Astrocyte (in vitro differentiated cells and primary cell): ENCODE results near the gene ATP5F1D. TPM values are rescaled to one million over a fixed set of nuclear protein-coding genes. Genes with fewer than 3 reads are reported as not detected.

Source experiments
- DNase-seq: peaks from one replicate; pipeline ENCODE4 v3.0.0-alpha.2; 2010; ENCODE audit warnings: low read depth
- FAIRE-seq: peaks from 2 replicates; lab custom pipeline; 2011; peaks lifted over from hg19 to GRCh38; lab: Jason Lieb, UNC
- H2AFZ ChIP-seq: 2 replicates; pipeline ENCODE4 v1.6.0; 2012; ENCODE audit warnings: low read depth, low read length, inconsistent platforms
- H3K27ac ChIP-seq: 2 replicates; pipeline ENCODE4 v1.5.1; 2011; ENCODE audit warnings: low read depth, low read length, inconsistent platforms
- H3K27me3 ChIP-seq: 2 replicates; pipeline ENCODE4 v1.6.0; 2011; ENCODE audit warnings: low read length, inconsistent platforms; ENCODE audit not compliant: insufficient read depth
- H3K36me3 ChIP-seq: 2 replicates; pipeline ENCODE4 v1.5.1; 2011; ENCODE audit warnings: low read length, inconsistent platforms; ENCODE audit not compliant: insufficient read depth
- H3K4me1 ChIP-seq: 2 replicates; pipeline ENCODE4 v1.5.1; 2011; ENCODE audit warnings: low read length, inconsistent platforms; ENCODE audit not compliant: insufficient read depth
- H3K4me2 ChIP-seq: 2 replicates; pipeline ENCODE4 v1.6.0; 2012; ENCODE audit warnings: low read length, inconsistent platforms
- H3K4me3 ChIP-seq: 2 replicates; pipeline ENCODE4 v1.5.1; 2011; ENCODE audit warnings: low read depth, mild to moderate bottlenecking, low read length, inconsistent platforms; ENCODE audit not compliant: insufficient read depth
- H3K79me2 ChIP-seq: 2 replicates; pipeline ENCODE4 v1.6.0; 2012; ENCODE audit warnings: mild to moderate bottlenecking, low read length, inconsistent platforms; ENCODE audit not compliant: insufficient read depth
- H3K9ac ChIP-seq: 2 replicates; pipeline ENCODE4 v1.6.0; 2012; ENCODE audit warnings: mild to moderate bottlenecking, low read length, inconsistent platforms
- H3K9me3 ChIP-seq: 2 replicates; pipeline ENCODE4 v1.5.1; 2012; ENCODE audit warnings: low read depth, mild to moderate bottlenecking, low read length, inconsistent platforms; ENCODE audit not compliant: insufficient read depth
- H4K20me1 ChIP-seq: 2 replicates; pipeline ENCODE4 v1.6.0; 2012; ENCODE audit warnings: low read length, inconsistent platforms; ENCODE audit not compliant: insufficient read depth
- H3K27ac Mint-ChIP-seq: one replicate; pipeline ENCODE4 v1.8.0; 2021; ENCODE audit warnings: mild to moderate bottlenecking, mixed read lengths; ENCODE audit not compliant: unreplicated experiment
- H3K27me3 Mint-ChIP-seq: one replicate; pipeline ENCODE4 v1.8.0; 2021; ENCODE audit warnings: low read depth, mixed read lengths; ENCODE audit not compliant: unreplicated experiment
- H3K36me3 Mint-ChIP-seq: one replicate; pipeline ENCODE4 v1.8.0; 2021; ENCODE audit warnings: low read depth, mixed read lengths; ENCODE audit not compliant: unreplicated experiment
- H3K4me1 Mint-ChIP-seq: one replicate; pipeline ENCODE4 v1.8.0; 2021; ENCODE audit warnings: low read depth, mixed read lengths; ENCODE audit not compliant: unreplicated experiment
- H3K4me3 Mint-ChIP-seq: one replicate; pipeline ENCODE4 v1.8.0; 2021; ENCODE audit warnings: mild to moderate bottlenecking, moderate library complexity, mixed read lengths; ENCODE audit not compliant: unreplicated experiment
- H3K9me3 Mint-ChIP-seq: one replicate; pipeline ENCODE4 v1.8.0; 2021; ENCODE audit warnings: mild to moderate bottlenecking, mixed read lengths; ENCODE audit not compliant: unreplicated experiment
- EZH2 ChIP-seq: IDR thresholded peaks from 2 replicates; pipeline ENCODE4 v1.6.1; 2012; ENCODE audit warnings: mild to moderate bottlenecking, low read length, inconsistent platforms; ENCODE audit not compliant: insufficient read depth
- total RNA-seq: library from RNA; stranded (reverse); gene quantifications from 2 replicates; pipeline ENCODE4 v1.2.1, GENCODE V29; 2021
- TF ChIP-seq, protein P1 (sequence below): IDR thresholded peaks from 2 replicates; pipeline ENCODE4 v1.5.1; 2011; ENCODE audit warnings: low read depth, mild to moderate bottlenecking, inconsistent platforms, low read length, moderate library complexity; ENCODE audit not compliant: insufficient read depth

The ATP5F1D gene
- total RNA-seq, 1 donor from 2014 or later, result 154 TPM

DNA sequence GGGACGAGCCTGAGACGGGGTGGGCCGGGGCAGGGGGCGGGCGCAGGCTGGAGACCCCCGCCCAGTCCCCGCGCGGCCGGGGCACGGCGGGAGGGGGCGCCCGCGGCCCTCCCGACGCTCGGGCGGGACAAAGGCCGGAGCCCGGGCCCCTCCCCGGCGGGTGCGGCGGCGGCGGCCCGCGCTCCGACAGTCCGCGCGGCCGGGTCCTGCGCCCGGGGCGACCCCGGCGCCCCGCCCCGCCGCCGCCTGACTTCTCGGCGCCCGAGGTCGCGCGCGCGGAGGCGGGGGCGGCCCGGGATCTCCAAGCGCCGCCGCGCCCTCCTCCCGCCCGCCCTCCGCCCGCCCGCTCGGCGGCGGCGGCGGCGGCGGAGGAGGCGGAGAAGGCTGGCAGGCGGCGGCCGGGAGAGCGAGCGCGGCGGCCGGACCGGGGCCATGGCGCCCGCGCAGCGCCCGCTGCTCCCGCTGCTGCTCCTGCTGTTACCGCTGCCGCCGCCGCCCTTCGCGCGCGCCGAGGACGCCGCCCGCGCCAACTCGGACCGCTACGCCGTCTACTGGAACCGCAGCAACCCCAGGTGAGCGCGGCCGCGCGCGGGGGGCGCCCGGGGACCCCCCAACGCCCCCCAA, 44.3 kb downstream of the ATP5F1D start, which contains the start of gene EFNA2:
Gene EFNA2 (plus strand): TSS at position 137 of the 624 bp plus-strand sequence. CDS start 296 bp downstream, at position 433.
- FAIRE-seq (no peak), DNase-seq (no peak)
- H3K4me1 ChIP-seq, result peaks cover 2% of the 10 kb centered on the region
- Mint-ChIP-seq H3K4me1 (no peaks in the 10 kb centered on the region), H3K4me3 (peak within 1 kb of the TSS; percentile 81), H3K27me3 (peaks cover 6% of the 10 kb centered on the region), H3K27ac (no peak within 1 kb of the TSS), H3K36me3 (no peaks in the 10 kb centered on the region), H3K9me3 (no peaks in the 10 kb centered on the region)
- H3K79me2 ChIP-seq, result no peaks in the 10 kb centered on the region
- no peak within 1 kb of the TSS for H3K27ac ChIP-seq
- H4K20me1 ChIP-seq, result peaks cover 13% of the 10 kb centered on the region
- H3K9ac ChIP-seq, result no peak within 1 kb of the TSS
- H3K4me2 ChIP-seq, result peak within 1 kb of the TSS; percentile 65
- no peaks in the 10 kb centered on the region for H3K9me3 ChIP-seq
- no peaks in the 10 kb centered on the region for H3K36me3 ChIP-seq
- H2AFZ ChIP-seq, result no peak within 1 kb of the TSS
- no peak within 1 kb of the TSS for H3K4me3 ChIP-seq
- no peak for TF ChIP-seq EZH2
- TF ChIP-seq, protein P1, sequence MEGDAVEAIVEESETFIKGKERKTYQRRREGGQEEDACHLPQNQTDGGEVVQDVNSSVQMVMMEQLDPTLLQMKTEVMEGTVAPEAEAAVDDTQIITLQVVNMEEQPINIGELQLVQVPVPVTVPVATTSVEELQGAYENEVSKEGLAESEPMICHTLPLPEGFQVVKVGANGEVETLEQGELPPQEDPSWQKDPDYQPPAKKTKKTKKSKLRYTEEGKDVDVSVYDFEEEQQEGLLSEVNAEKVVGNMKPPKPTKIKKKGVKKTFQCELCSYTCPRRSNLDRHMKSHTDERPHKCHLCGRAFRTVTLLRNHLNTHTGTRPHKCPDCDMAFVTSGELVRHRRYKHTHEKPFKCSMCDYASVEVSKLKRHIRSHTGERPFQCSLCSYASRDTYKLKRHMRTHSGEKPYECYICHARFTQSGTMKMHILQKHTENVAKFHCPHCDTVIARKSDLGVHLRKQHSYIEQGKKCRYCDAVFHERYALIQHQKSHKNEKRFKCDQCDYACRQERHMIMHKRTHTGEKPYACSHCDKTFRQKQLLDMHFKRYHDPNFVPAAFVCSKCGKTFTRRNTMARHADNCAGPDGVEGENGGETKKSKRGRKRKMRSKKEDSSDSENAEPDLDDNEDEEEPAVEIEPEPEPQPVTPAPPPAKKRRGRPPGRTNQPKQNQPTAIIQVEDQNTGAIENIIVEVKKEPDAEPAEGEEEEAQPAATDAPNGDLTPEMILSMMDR, result no peak
- H3K27me3 ChIP-seq, result peaks cover 21% of the 10 kb centered on the region

DNA sequence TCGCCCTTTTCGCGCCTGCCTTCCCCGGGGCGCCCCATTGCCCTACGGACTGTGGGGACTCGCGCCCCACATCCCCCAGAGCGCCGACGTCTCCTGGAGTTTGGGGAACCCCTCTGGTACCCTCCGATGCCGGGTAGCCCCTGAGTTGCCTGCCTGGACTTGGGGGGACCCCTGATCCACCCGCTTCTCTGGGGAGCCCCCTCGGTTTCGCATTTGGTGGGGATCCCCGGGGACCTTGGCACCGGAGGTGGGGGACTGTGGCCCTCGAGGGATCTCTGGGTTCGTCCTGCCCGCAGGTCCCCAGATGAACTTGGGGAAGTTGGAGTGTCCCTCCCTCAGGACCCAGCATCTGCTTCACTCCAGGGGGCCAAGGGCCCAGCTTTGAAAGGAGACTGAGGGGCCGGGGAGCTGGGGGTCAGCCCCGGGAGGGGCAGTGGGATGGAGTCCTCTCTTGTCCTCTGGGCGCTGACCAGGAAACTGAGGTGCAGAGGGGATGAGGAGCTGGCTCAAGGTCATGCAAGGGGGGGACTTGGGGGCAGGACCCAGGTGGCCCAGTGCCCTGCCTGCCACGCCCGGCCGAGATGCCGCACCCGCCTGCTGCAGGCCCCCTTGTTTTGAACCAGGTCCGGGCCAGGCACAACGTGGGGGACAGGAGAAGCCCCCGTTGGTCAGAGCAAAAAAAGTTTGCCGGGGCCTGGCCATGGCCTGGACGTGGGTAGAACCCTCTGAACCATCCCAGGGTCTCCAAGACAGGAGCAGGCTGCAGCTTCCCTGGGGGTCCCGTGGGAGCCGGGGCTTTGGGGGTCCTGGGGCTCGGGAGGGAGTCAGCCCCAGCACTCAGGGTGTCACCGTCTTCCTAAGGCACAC, 45.2 kb downstream of the ATP5F1D start:
- Histone ChIP-seq H3K4me3 (no peak overlapping the region), H3K79me2 (no peaks in the 10 kb centered on the region), H4K20me1 (peaks cover 13% of the 10 kb centered on the region), H3K27ac (no peak overlapping the region), H3K9ac (no peak overlapping the region), H2AFZ (no peak overlapping the region), H3K27me3 (peaks cover 21% of the 10 kb centered on the region), H3K9me3 (no peaks in the 10 kb centered on the region), H3K4me2 (peak overlapping the region; percentile 65), H3K36me3 (no peaks in the 10 kb centered on the region), H3K4me1 (peaks cover 2% of the 10 kb centered on the region)
- FAIRE-seq, result no peak
- peak overlapping the region; percentile 81 for H3K4me3 Mint-ChIP-seq
- peaks cover 6% of the 10 kb centered on the region for H3K27me3 Mint-ChIP-seq
- H3K27ac Mint-ChIP-seq, result no peak overlapping the region
- no peaks in the 10 kb centered on the region for H3K36me3 Mint-ChIP-seq
- no peak for DNase-seq
- TF ChIP-seq, protein P1, result no peak
- TF ChIP-seq EZH2, result peak; percentile 62
- no peaks in the 10 kb centered on the region for H3K9me3 Mint-ChIP-seq
- no peaks in the 10 kb centered on the region for H3K4me1 Mint-ChIP-seq
